NCI-H2029 treated with DMSO at 0.1 percent for 48 hours (cell line): ENCODE measurements around the gene BMP4.

Source experiments
- DNase-seq: peaks from one replicate; lab custom pipeline; 2025; lab: John Stamatoyannopoulos, UW

BMP4 gene

GRCh38 chr14:53963320-53964227 lies 6.9 kb upstream of the BMP4 start:
- DNase-seq = no peak

- DNase-seq = no peak
Measured at GRCh38 chr14:53962953-53963319, 6.3 kb upstream of the BMP4 start.

GRCh38 chr14:53958628-53959027 lies 2.0 kb upstream of the BMP4 start:
- DNase-seq = no peak

GRCh38 chr14:53957739-53958138 lies 1.1 kb upstream of the BMP4 start:
- no peak for DNase-seq

GRCh38 chr14:53955671-53956426 lies 776 bp downstream of the BMP4 start:
- no peak for DNase-seq

GRCh38 chr14:53955229-53955556 lies 1.4 kb downstream of the BMP4 start:
- DNase-seq = no peak

- no peak for DNase-seq
Measured at GRCh38 chr14:53954551-53955228, 1.9 kb downstream of the BMP4 start.

- DNase-seq = no peak
Measured at GRCh38 chr14:53953828-53954550, 2.6 kb downstream of the BMP4 start.

GRCh38 chr14:53953002-53953827 lies 3.4 kb downstream of the BMP4 start:
- DNase-seq = no peak

GRCh38 chr14:53952533-53952932 lies 4.1 kb downstream of the BMP4 start:
- DNase-seq = no peak

GRCh38 chr14:53951627-53952303 lies 4.9 kb downstream of the BMP4 start:
- DNase-seq = no peak

- no peak for DNase-seq
Measured at GRCh38 chr14:53951243-53951626, 5.4 kb downstream of the BMP4 start.

GRCh38 chr14:53950031-53950793 lies 6.4 kb downstream of the BMP4 start:
- no peak for DNase-seq

- DNase-seq = no peak
Measured at GRCh38 chr14:53949201-53949600, 7.4 kb downstream of the BMP4 start.

GRCh38 chr14:53948205-53948884 lies 8.3 kb downstream of the BMP4 start:
- DNase-seq = no peak

GRCh38 chr14:53947452-53948204 lies 9.0 kb downstream of the BMP4 start:
- DNase-seq = no peak

GRCh38 chr14:53947094-53947445 lies 9.6 kb downstream of the BMP4 start:
- no peak for DNase-seq

GRCh38 chr14:53946404-53947093 lies 10.1 kb downstream of the BMP4 start:
- DNase-seq = no peak
